H9 (cell line): ENCODE data around the gene COX10. TPM values are rescaled to one million over a fixed set of nuclear protein-coding genes. Genes with fewer than 3 reads are reported as not detected.
"Not testable (repeated sequence)": the region's sequence is repeated elsewhere in the genome, so short reads cannot be mapped to it uniquely, and the experiment has no call there.

Experiments
- DNase-seq: peaks from one replicate; pipeline ENCODE4 v3.0.0-alpha.2; 2017
- H2AFZ ChIP-seq: one replicate; pipeline ENCODE4 v1.6.1; 2013; ENCODE audit warnings: mild to moderate bottlenecking, low read length, control low read depth, moderate library complexity
- H2AK5ac ChIP-seq: 2 replicates; pipeline ENCODE4 v1.6.1; 2013; ENCODE audit warnings: low read length, control low read depth, mixed read lengths; ENCODE audit not compliant: insufficient read length
- H2BK120ac ChIP-seq: one replicate; pipeline ENCODE4 v1.6.1; 2013; ENCODE audit warnings: low read depth, mild to moderate bottlenecking, low read length, control low read depth, inconsistent platforms; ENCODE audit not compliant: poor library complexity, severe bottlenecking
- H2BK12ac ChIP-seq: 2 replicates; pipeline ENCODE4 v1.6.1; 2013; ENCODE audit warnings: low read length, control low read depth, mixed read lengths, low read depth; ENCODE audit not compliant: insufficient read length
- H2BK15ac ChIP-seq: 2 replicates; pipeline ENCODE4 v1.6.1; 2013; ENCODE audit warnings: low read depth, low read length, control low read depth
- H2BK20ac ChIP-seq: one replicate; pipeline ENCODE4 v1.6.1; 2013; ENCODE audit warnings: low read depth, mild to moderate bottlenecking, low read length, control low read depth, inconsistent platforms; ENCODE audit not compliant: poor library complexity, severe bottlenecking
- H2BK5ac ChIP-seq: 2 replicates; pipeline ENCODE4 v1.6.1; 2013; ENCODE audit warnings: low read length, control low read depth, mixed read lengths; ENCODE audit not compliant: insufficient read length
- H3K14ac ChIP-seq: 2 replicates; pipeline ENCODE4 v1.6.1; 2013; ENCODE audit warnings: low read length, control low read depth; ENCODE audit not compliant: insufficient read depth
- H3K18ac ChIP-seq: 2 replicates; pipeline ENCODE4 v1.6.1; 2013; ENCODE audit warnings: low read depth, mild to moderate bottlenecking, mixed read lengths, low read length, control low read depth; ENCODE audit not compliant: insufficient read length
- H3K23ac ChIP-seq: 2 replicates; pipeline ENCODE4 v1.6.1; 2013; ENCODE audit warnings: low read length, control low read depth, mixed read lengths, low read depth; ENCODE audit not compliant: insufficient read length
- H3K23me2 ChIP-seq: 2 replicates; pipeline ENCODE4 v1.6.1; 2013; ENCODE audit warnings: low read depth, mild to moderate bottlenecking, mixed read lengths, low read length, control low read depth; ENCODE audit not compliant: insufficient read length, poor library complexity, severe bottlenecking
- H3K27ac ChIP-seq: 2 replicates; pipeline ENCODE4 v1.5.1; 2013; ENCODE audit warnings: low read length, control low read depth, mixed read lengths, low read depth; ENCODE audit not compliant: insufficient read length
- H3K27me3 ChIP-seq: 2 replicates; pipeline ENCODE4 v1.6.1; 2013; ENCODE audit warnings: low read length, control low read depth, inconsistent platforms; ENCODE audit not compliant: insufficient read depth
- H3K4ac ChIP-seq: 2 replicates; pipeline ENCODE4 v1.6.1; 2013; ENCODE audit warnings: low read depth, mild to moderate bottlenecking, control low read depth, inconsistent platforms, low read length, moderate library complexity
- H3K4me1 ChIP-seq: 2 replicates; pipeline ENCODE4 v1.6.1; 2013; ENCODE audit warnings: low read length, control low read depth, inconsistent platforms; ENCODE audit not compliant: insufficient read depth
- H3K4me2 ChIP-seq: 2 replicates; pipeline ENCODE4 v1.6.1; 2013; ENCODE audit warnings: low read length, control low read depth, mixed read lengths; ENCODE audit not compliant: insufficient read length, insufficient read depth
- H3K56ac ChIP-seq: 2 replicates; pipeline ENCODE4 v1.6.1; 2013; ENCODE audit warnings: low read depth, mild to moderate bottlenecking, mixed read lengths, low read length, control low read depth; ENCODE audit not compliant: insufficient read length
- H3K79me1 ChIP-seq: 2 replicates; pipeline ENCODE4 v1.6.1; 2013; ENCODE audit warnings: low read depth, mild to moderate bottlenecking, moderate library complexity, low read length, control low read depth, inconsistent platforms; ENCODE audit not compliant: insufficient read depth, poor library complexity, severe bottlenecking
- H3K79me2 ChIP-seq: 2 replicates; pipeline ENCODE4 v1.6.1; 2013; ENCODE audit warnings: low read length, control low read depth, inconsistent platforms; ENCODE audit not compliant: insufficient read depth
- H3K9ac ChIP-seq: 2 replicates; pipeline ENCODE4 v1.6.1; 2013; ENCODE audit warnings: low read length, control low read depth, mixed read lengths; ENCODE audit not compliant: insufficient read length; ENCODE audit errors: extremely low read depth
- H3K9me3 ChIP-seq: one replicate; pipeline ENCODE4 v1.6.1; 2013; ENCODE audit warnings: low read depth, low read length, inconsistent platforms; ENCODE audit not compliant: control insufficient read depth
- H3T11ph ChIP-seq: one replicate; pipeline ENCODE4 v1.6.1; 2013; ENCODE audit warnings: mild to moderate bottlenecking, low read length, control low read depth, inconsistent platforms
- H4K20me1 ChIP-seq: one replicate; pipeline ENCODE4 v1.6.1; 2013; ENCODE audit not compliant: control insufficient read depth, insufficient read length, insufficient read depth
- H4K5ac ChIP-seq: 2 replicates; pipeline ENCODE4 v1.6.1; 2013; ENCODE audit warnings: low read depth, mild to moderate bottlenecking, mixed read lengths, low read length, control low read depth; ENCODE audit not compliant: insufficient read length
- H4K8ac ChIP-seq: replicated peaks from 2 replicates; pipeline ENCODE4 v1.6.1; 2013; ENCODE audit warnings: low read length, control low read depth, mixed read lengths, low read depth; ENCODE audit not compliant: insufficient read length
- H4K91ac ChIP-seq: 2 replicates; pipeline ENCODE4 v1.6.1; 2013; ENCODE audit warnings: low read depth, mild to moderate bottlenecking, moderate library complexity, mixed read lengths, low read length, control low read depth; ENCODE audit not compliant: insufficient read length
- H3K27ac Mint-ChIP-seq, 3 experiments: 2 replicates in 2 of 3; 3 replicates in 1 of 3; pipeline ENCODE4 v1.8.0; 2020 to 2021; ENCODE audit warnings: mixed read lengths in 3 of 3, mild to moderate bottlenecking in 1 of 3, moderate library complexity in 1 of 3
- H3K27me3 Mint-ChIP-seq: 2 replicates; pipeline ENCODE4 v1.8.0; 2021; ENCODE audit warnings: low read depth, mild to moderate bottlenecking, moderate library complexity, mixed read lengths
- H3K36me3 Mint-ChIP-seq, 3 experiments: 2 replicates in 2 of 3; 3 replicates in 1 of 3; pipeline ENCODE4 v1.8.0; 2020 to 2021; ENCODE audit warnings: low read depth in 3 of 3, mixed read lengths in 3 of 3; ENCODE audit not compliant: insufficient read depth in 1 of 3
- H3K4me1 Mint-ChIP-seq, 2 experiments: 2 replicates each; pipeline ENCODE4 v1.8.0; 2020; ENCODE audit warnings: mixed read lengths in 2 of 2
- H3K4me3 Mint-ChIP-seq, 2 experiments: 2 replicates in 1 of 2; 3 replicates in 1 of 2; pipeline ENCODE4 v1.8.0; 2020 to 2021; ENCODE audit warnings: mild to moderate bottlenecking in 2 of 2, mixed read lengths in 2 of 2, moderate library complexity in 1 of 2
- H3K9me3 Mint-ChIP-seq, 2 experiments: 2 replicates in 1 of 2; 3 replicates in 1 of 2; pipeline ENCODE4 v1.8.0; 2020; ENCODE audit warnings: mild to moderate bottlenecking in 2 of 2, mixed read lengths in 2 of 2, moderate library complexity in 1 of 2
- WGBS: extraction: QIAGEN DNeasy Blood & Tissue Kit; methylation state at CpG from one replicate; pipeline ENCODE4 v1.1.7; 2013; ENCODE audit warnings: missing lambda C conversion rate, low lambda C conversion rate, mixed read lengths; ENCODE audit not compliant: insufficient read length; ENCODE audit errors: extremely low coverage; 5-methylcytosine and 5-hydroxymethylcytosine counted together
- total RNA-seq: library from RNA; stranded (reverse); gene quantifications from 2 replicates; pipeline ENCODE4 v1.2.1, GENCODE V29; 2021

COX10 gene
- total RNA-seq, 1 experiment from 2014 or later, result 20.6 TPM

DNA sequence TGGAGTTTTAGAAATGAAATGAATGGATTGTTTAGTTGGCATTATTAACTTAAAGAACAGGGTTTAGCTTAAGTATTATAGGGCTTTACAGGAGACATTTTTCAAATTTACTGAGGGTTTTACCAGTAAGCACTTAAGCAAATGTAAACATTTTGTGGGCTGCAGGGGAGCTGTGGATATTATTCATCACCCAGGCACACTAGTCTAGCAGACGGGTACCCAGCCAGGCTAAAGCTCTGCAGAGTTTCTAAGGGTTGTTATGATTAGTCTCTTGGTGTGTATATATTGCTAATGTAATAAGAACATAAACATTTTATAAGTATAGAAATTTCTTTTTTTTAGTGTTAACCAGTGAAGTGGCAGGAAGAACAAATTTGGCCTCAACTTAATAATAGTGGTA lies 110.6 kb downstream of the COX10 start:
- H3K27me3 ChIP-seq, H3K79me2 ChIP-seq, H3K9ac ChIP-seq, H4K20me1 ChIP-seq, H3K36me3 Mint-ChIP-seq, H3K4ac ChIP-seq, H2AFZ ChIP-seq, H4K8ac ChIP-seq, H3K9me3 ChIP-seq, H3K27ac ChIP-seq, DNase-seq, H2BK120ac ChIP-seq, H3K9me3 Mint-ChIP-seq, H3K4me3 Mint-ChIP-seq, H4K91ac ChIP-seq, H2BK5ac ChIP-seq, H2AK5ac ChIP-seq, H2BK12ac ChIP-seq, H3K27me3 Mint-ChIP-seq, H3K18ac ChIP-seq, H3K4me1 Mint-ChIP-seq, H3K79me1 ChIP-seq, H2BK15ac ChIP-seq, H3K56ac ChIP-seq, H2BK20ac ChIP-seq, H4K5ac ChIP-seq, H3K23me2 ChIP-seq, H3K27ac Mint-ChIP-seq, H3K23ac ChIP-seq, H3T11ph ChIP-seq, H3K14ac ChIP-seq, H3K4me1 ChIP-seq, H3K4me2 ChIP-seq: not testable (repeated sequence)
- WGBS, result no CpG with 5 or more reads among the region's 1 CpG

DNA sequence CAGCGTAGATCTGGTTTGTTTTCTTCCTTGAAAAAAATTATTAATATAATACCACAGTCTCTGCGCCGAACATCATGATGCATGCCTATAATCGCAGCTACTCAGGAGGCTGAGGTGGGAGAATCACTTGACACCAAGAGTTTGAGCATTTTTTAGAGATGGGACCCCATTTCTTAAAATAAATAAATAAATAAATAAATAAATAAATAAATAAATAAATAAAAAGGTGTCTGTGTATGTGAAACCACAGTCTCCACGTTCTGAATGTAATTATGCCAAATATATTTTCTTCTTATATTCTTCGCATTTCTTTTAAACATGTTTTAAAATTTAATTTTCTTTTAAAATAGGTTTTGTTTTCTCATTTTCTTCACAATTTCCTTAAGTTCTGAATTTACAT lies 112.8 kb downstream of the COX10 start:
- H2BK15ac ChIP-seq, H3K56ac ChIP-seq, H3K4me1 Mint-ChIP-seq, H3K27ac ChIP-seq, H3K27ac Mint-ChIP-seq, H3K27me3 Mint-ChIP-seq, H3K9ac ChIP-seq, H3K23me2 ChIP-seq, H3K23ac ChIP-seq, H2BK20ac ChIP-seq, H3K4me2 ChIP-seq, H2BK12ac ChIP-seq, H3K36me3 Mint-ChIP-seq, H3K4ac ChIP-seq, H2BK5ac ChIP-seq, H2AK5ac ChIP-seq, H4K91ac ChIP-seq, H4K5ac ChIP-seq, H4K20me1 ChIP-seq, H3K14ac ChIP-seq, H3K9me3 ChIP-seq, H3K79me2 ChIP-seq, H3K4me3 Mint-ChIP-seq, DNase-seq, H3K9me3 Mint-ChIP-seq, H4K8ac ChIP-seq, H3K18ac ChIP-seq, H3T11ph ChIP-seq, H3K27me3 ChIP-seq, H2AFZ ChIP-seq, H3K4me1 ChIP-seq, H3K79me1 ChIP-seq, H2BK120ac ChIP-seq: not testable (repeated sequence)
- no CpG with 5 or more reads among the region's 6 CpGs for WGBS
